ENCODE results near the gene CYP3A5.

- TF ChIP-seq TCF7L2 (IDR thresholded peaks at IDR 0.05; ENCODE audit: low read depth, low read length) (no peak), ZNF75A (CRISPR knock-in tag; IDR thresholded peaks at IDR 0.05) (no peak), MTA1 (IDR thresholded peaks at IDR 0.05; ENCODE audit: borderline replicate concordance) (no peak), ZNF24 (IDR thresholded peaks at IDR 0.05) (no peak), CREM (IDR thresholded peaks at IDR 0.05; ENCODE audit: low read depth) (no peak), EZH2 (IDR thresholded peaks at IDR 0.05; ENCODE audit: borderline replicate concordance, low read depth, low read length) (no peak), ZBTB40 (IDR thresholded peaks at IDR 0.05) (no peak), ZBTB40 (CRISPR knock-in tag; IDR thresholded peaks at IDR 0.05) (no peak), SNRNP70 (optimal IDR thresholded peaks at IDR 0.05; ENCODE audit: low read depth, low read length) (no peak)
These were observed 7.2 kb downstream of the CYP3A5 start for GRCh38 chr7:99672573-99672972.

All from K562 (cell line).